H1 (cell line): Measurements from ENCODE around the gene RAD51B.

Experiments
- ATF3 ChIP-seq: IDR thresholded peaks from 2 replicates; pipeline ENCODE4 v1.6.1; 2011; ENCODE audit warnings: low read depth, mild to moderate bottlenecking, low read length; ENCODE audit not compliant: insufficient read depth
- BACH1 ChIP-seq: IDR thresholded peaks from 2 replicates; pipeline ENCODE4 v1.6.1; 2012; ENCODE audit warnings: low read length, improper control_type of control experiment
- CTCF ChIP-seq, 3 experiments: IDR thresholded peaks; 1 replicate in 2 of 3; 2 replicates in 1 of 3; pipeline versions ENCODE4 v1.5.1 to v1.6.1; 2011; ENCODE audit warnings: low read length in 3 of 3, mild to moderate bottlenecking in 3 of 3, inconsistent platforms in 2 of 3, low read depth in 1 of 3, moderate library complexity in 1 of 3; ENCODE audit not compliant: insufficient read depth in 1 of 3; ENCODE audit errors: control extremely low read depth in 1 of 3
- EP300 ChIP-seq, 2 experiments: IDR thresholded peaks; 1 replicate in 1 of 2; 2 replicates in 1 of 2; pipeline ENCODE4 v1.6.1; 2011 to 2012; ENCODE audit warnings: low read depth in 2 of 2, low read length in 2 of 2, mild to moderate bottlenecking in 2 of 2, borderline replicate concordance in 1 of 2, inconsistent platforms in 1 of 2, moderate library complexity in 1 of 2
- EZH2 ChIP-seq: fragments of 200-600 bp; sonication (generic); IDR thresholded peaks from 2 replicates; pipeline ENCODE4 v1.7.1; 2012; ENCODE audit warnings: low read depth, mild to moderate bottlenecking, moderate library complexity, low read length, inconsistent platforms; ENCODE audit not compliant: severe bottlenecking
- GABPA ChIP-seq: IDR thresholded peaks from 2 replicates; pipeline ENCODE4 v1.6.1; 2011; ENCODE audit warnings: mild to moderate bottlenecking, low read length, moderate library complexity, borderline replicate concordance; ENCODE audit not compliant: insufficient read depth
- POLR2A ChIP-seq, 2 experiments: IDR thresholded peaks; 1 replicate in 1 of 2; 2 replicates in 1 of 2; pipeline ENCODE4 v1.6.1; 2011; ENCODE audit warnings: low read depth in 2 of 2, low read length in 2 of 2, mild to moderate bottlenecking in 2 of 2; ENCODE audit errors: control extremely low read depth in 1 of 2
- SIX5 ChIP-seq: IDR thresholded peaks from 2 replicates; pipeline ENCODE4 v1.6.1; 2011; ENCODE audit warnings: mild to moderate bottlenecking, low read depth, low read length
- SP1 ChIP-seq: IDR thresholded peaks from 2 replicates; pipeline ENCODE4 v1.6.1; 2011; ENCODE audit warnings: low read depth, low read length
- SP2 ChIP-seq: IDR thresholded peaks from 2 replicates; pipeline ENCODE4 v1.6.1; 2012; ENCODE audit warnings: mild to moderate bottlenecking, low read length, inconsistent platforms
- SRF ChIP-seq: IDR thresholded peaks from 2 replicates; pipeline ENCODE4 v1.6.1; 2011; ENCODE audit warnings: mild to moderate bottlenecking, low read depth, low read length, moderate library complexity
- TEAD4 ChIP-seq: IDR thresholded peaks from 2 replicates; pipeline ENCODE4 v1.6.1; 2012; ENCODE audit warnings: low read depth, low read length, inconsistent platforms, mixed read lengths

- TF ChIP-seq SRF, result no peak
- TF ChIP-seq SIX5, result no peak
- no peak for TF ChIP-seq CTCF (IDR thresholded peaks at IDR 0.05; ENCODE audit: control extremely low read depth in 1 of 3, insufficient read depth in 1 of 3, low read depth in 1 of 3, low read length in 3 of 3)
- no peak for TF ChIP-seq ATF3
- TF ChIP-seq GABPA, result no peak
- no peak for TF ChIP-seq SP1
- TF ChIP-seq POLR2A (IDR thresholded peaks at IDR 0.05; ENCODE audit: control extremely low read depth in 1 of 2, low read depth in 2 of 2, low read length in 2 of 2), result no peak
- no peak for TF ChIP-seq EP300 (IDR thresholded peaks at IDR 0.05; ENCODE audit: borderline replicate concordance in 1 of 2, low read depth in 2 of 2, low read length in 2 of 2)
- no peak for TF ChIP-seq EZH2
- no peak for TF ChIP-seq SP2
- TF ChIP-seq TEAD4, result no peak
- no peak for TF ChIP-seq BACH1
Observed at GRCh38 chr14:68685419-68686204, 866.0 kb downstream of the RAD51B start.
